GM23248 (cell line): ENCODE measurements around the gene PCGF2. TPM values are rescaled to one million over a fixed set of nuclear protein-coding genes. Genes with fewer than 3 reads are reported as not detected.

Source experiments
- DNase-seq: peaks from one replicate; pipeline ENCODE4 v3.0.0-alpha.2; 2015
- H2AFZ ChIP-seq: fragments of 200-600 bp; sonication (generic); 2 replicates; pipeline ENCODE4 v1.6.1; 2016; ENCODE audit warnings: antibody characterized with exemption
- H3F3A ChIP-seq: fragments of 200-600 bp; sonication (generic); 2 replicates; pipeline ENCODE4 v1.6.1; 2016; ENCODE audit warnings: mild to moderate bottlenecking, antibody characterized with exemption, mixed run types; ENCODE audit not compliant: insufficient read depth
- H3K27ac ChIP-seq: fragments of 200-600 bp; sonication (generic); 2 replicates; pipeline ENCODE4 v1.5.1; 2016; ENCODE audit warnings: mild to moderate bottlenecking
- H3K27me3 ChIP-seq: fragments of 200-600 bp; sonication (generic); replicated peaks from 2 replicates; pipeline ENCODE4 v1.6.1; 2016; ENCODE audit warnings: mild to moderate bottlenecking; ENCODE audit not compliant: insufficient read depth
- H3K36me3 ChIP-seq: fragments of 200-600 bp; sonication (generic); 2 replicates; pipeline ENCODE4 v1.6.1; 2016; ENCODE audit warnings: low read depth, mild to moderate bottlenecking
- H3K4me1 ChIP-seq: fragments of 200-600 bp; sonication (generic); 2 replicates; pipeline ENCODE4 v1.6.1; 2016; ENCODE audit warnings: mild to moderate bottlenecking; ENCODE audit not compliant: insufficient read depth
- H3K4me2 ChIP-seq: fragments of 200-600 bp; sonication (generic); one replicate; pipeline ENCODE4 v1.6.1; 2016; ENCODE audit warnings: mild to moderate bottlenecking; ENCODE audit not compliant: unreplicated experiment
- H3K4me3 ChIP-seq: fragments of 200-600 bp; sonication (generic); 2 replicates; pipeline ENCODE4 v1.5.1; 2016; ENCODE audit warnings: mild to moderate bottlenecking
- H3K79me2 ChIP-seq: fragments of 200-600 bp; sonication (generic); 2 replicates; pipeline ENCODE4 v1.6.1; 2016; ENCODE audit warnings: mild to moderate bottlenecking; ENCODE audit not compliant: insufficient read depth
- H3K9ac ChIP-seq: fragments of 200-600 bp; sonication (generic); 2 replicates; pipeline ENCODE4 v1.6.1; 2016; ENCODE audit warnings: mild to moderate bottlenecking
- H3K9me2 ChIP-seq: fragments of 200-600 bp; sonication (generic); 2 replicates; pipeline ENCODE4 v1.6.1; 2016; ENCODE audit warnings: mixed run types, mild to moderate bottlenecking, moderate library complexity; ENCODE audit not compliant: insufficient read depth
- H3K9me3 ChIP-seq: fragments of 200-600 bp; sonication (generic); one replicate; pipeline ENCODE4 v1.6.1; 2017; ENCODE audit warnings: low read depth
- H4K20me1 ChIP-seq: fragments of 200-600 bp; sonication (generic); 2 replicates; pipeline ENCODE4 v1.6.0; 2016; ENCODE audit not compliant: insufficient read depth
- EZH2 ChIP-seq: fragments of 200-600 bp; sonication (generic); IDR thresholded peaks from 2 replicates; pipeline ENCODE4 v1.6.1; 2018; ENCODE audit warnings: antibody characterized with exemption, mild to moderate bottlenecking; ENCODE audit not compliant: insufficient read depth, poor library complexity, severe bottlenecking
- EZH2phosphoT487 ChIP-seq: fragments of 200-600 bp; sonication (generic); IDR thresholded peaks from 2 replicates; pipeline ENCODE4 v1.6.1; 2018; ENCODE audit warnings: antibody characterized with exemption, moderate library complexity, mild to moderate bottlenecking, low read depth; ENCODE audit not compliant: insufficient read depth
- WGBS, 2 experiments: methylation state at CpG; one replicate each; pipeline ENCODE4 v1.1.6; 2015 to 2017; ENCODE audit warnings: low lambda C conversion rate in 2 of 2, low coverage in 1 of 2; ENCODE audit errors: missing lambda C conversion rate in 2 of 2; 5-methylcytosine and 5-hydroxymethylcytosine counted together
- in situ Hi-C: fragments of 300-500 bp; cut with MboI; formaldehyde crosslinking; loops from 2 replicates; pipeline ENCODE4 v1.15.0; 2020
- polyA plus RNA-seq: library from polyadenylated mRNA; unstranded; fragments of >200 nt; fragmentation: Nextera tagmentation; extraction: Ambion mirVana; gene quantifications from 2 replicates; pipeline ENCODE4 v1.2.1, GENCODE V29; 2016
- total RNA-seq: library from RNA; depleted of rRNA; stranded (reverse); fragments of >200 nt; shearing (Covaris generic); gene quantifications from 2 replicates; pipeline ENCODE4 v1.2.3, GENCODE V29; 2014

The PCGF2 gene
- total and polyA plus RNA-seq, 2 experiments from 2014 or later = 3.8 to 4.6 TPM

DNA sequence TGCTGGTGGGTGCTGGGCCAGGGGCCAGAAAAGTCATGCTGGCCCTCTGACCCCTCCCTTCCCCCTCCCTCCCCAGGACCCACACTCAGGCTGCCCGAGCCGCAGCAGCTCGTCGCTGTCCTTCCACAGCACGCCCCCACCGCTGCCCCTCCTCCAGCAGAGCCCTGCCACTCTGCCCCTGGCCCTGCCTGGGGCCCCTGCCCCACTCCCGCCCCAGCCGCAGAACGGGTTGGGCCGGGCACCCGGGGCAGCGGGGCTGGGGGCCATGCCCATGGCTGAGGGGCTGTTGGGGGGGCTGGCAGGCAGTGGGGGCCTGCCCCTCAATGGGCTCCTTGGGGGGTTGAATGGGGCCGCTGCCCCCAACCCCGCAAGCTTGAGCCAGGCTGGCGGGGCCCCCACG is 26.3 kb downstream of the PCGF2 start:
- H2AFZ ChIP-seq = no peak overlapping the region
- H3K4me3 ChIP-seq = no peak overlapping the region
- no peak overlapping the region for H3K4me2 ChIP-seq
- H4K20me1 ChIP-seq = no peaks in the 10 kb centered on the region
- no peaks in the 10 kb centered on the region for H3K9me2 ChIP-seq
- no peaks in the 10 kb centered on the region; the same call in 1 of the 2 replicates for H3K36me3 ChIP-seq
- H3K79me2 ChIP-seq = no peaks in the 10 kb centered on the region
- in situ Hi-C loops = no loop called here
- TF ChIP-seq EZH2phosphoT487 = no peak
- TF ChIP-seq EZH2 = no peak
- 0 out of 2 replicates have a peak, but pooled peaks cover 2% of the 10 kb centered on the region for H3F3A ChIP-seq
- H3K27me3 ChIP-seq = no peaks in the 10 kb centered on the region
- no peaks in the 10 kb centered on the region for H3K4me1 ChIP-seq
- H3K9ac ChIP-seq = no peak overlapping the region
- H3K27ac ChIP-seq = no peak overlapping the region
- no peak for DNase-seq
- H3K9me3 ChIP-seq = no peaks in the 10 kb centered on the region
- WGBS, 2 experiments = 93 to 95% methylated on average over 3 to 16 of the region's 16 CpGs

DNA sequence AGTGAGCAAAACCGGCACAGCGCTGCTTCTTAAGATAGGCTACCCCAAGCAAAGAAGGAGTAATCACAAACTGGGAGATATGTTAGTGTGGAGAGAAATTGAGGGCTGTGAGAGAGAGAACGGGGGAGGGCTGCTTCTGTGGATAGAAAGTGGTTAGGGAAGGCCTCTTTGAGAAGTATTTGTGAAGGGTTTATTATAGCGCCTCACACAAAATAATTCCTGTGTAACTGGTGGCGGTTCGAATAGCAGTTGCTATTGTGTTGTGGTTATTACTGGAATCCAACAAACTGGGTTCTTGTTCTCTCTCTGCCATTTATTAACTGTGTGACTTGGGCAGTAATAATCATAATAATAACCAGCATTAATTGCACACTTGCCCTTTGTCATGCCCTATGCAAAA is 27.2 kb downstream of the PCGF2 start:
- no peaks in the 10 kb centered on the region for H3K9me2 ChIP-seq
- no peak overlapping the region for H2AFZ ChIP-seq
- no peak overlapping the region for H3K9ac ChIP-seq
- no peak overlapping the region for H3K27ac ChIP-seq
- 91% methylated on average over 6 of the region's 6 CpGs for WGBS, 2 experiments
- TF ChIP-seq EZH2 (no peak), EZH2phosphoT487 (no peak)
- no peak overlapping the region for H3K4me3 ChIP-seq
- no peaks in the 10 kb centered on the region for H3K79me2 ChIP-seq
- H3K9me3 ChIP-seq = no peaks in the 10 kb centered on the region
- no peaks in the 10 kb centered on the region for H3K4me1 ChIP-seq
- DNase-seq = no peak
- H3K36me3 ChIP-seq = no peaks in the 10 kb centered on the region; the same call in 1 of the 2 replicates
- no peak overlapping the region for H3K4me2 ChIP-seq
- in situ Hi-C loops = no loop called here
- H3K27me3 ChIP-seq = no peaks in the 10 kb centered on the region
- H4K20me1 ChIP-seq = no peaks in the 10 kb centered on the region
- H3F3A ChIP-seq = no peaks in the 10 kb centered on the region

- in situ Hi-C loops = no loop called here
- WGBS, 2 experiments = 81 to 82% methylated on average over 28 to 39 of the region's 39 CpGs
- H3K79me2 ChIP-seq = no peaks in the 10 kb centered on the region
- no peaks in the 10 kb centered on the region for H3K9me3 ChIP-seq
- H3F3A ChIP-seq = no peaks in the 10 kb centered on the region
- no peaks in the 10 kb centered on the region for H3K4me1 ChIP-seq
- H4K20me1 ChIP-seq = no peaks in the 10 kb centered on the region
- H3K27ac ChIP-seq = no peak overlapping the region
- TF ChIP-seq EZH2 = no peak
- no peak for TF ChIP-seq EZH2phosphoT487
- H3K36me3 ChIP-seq = no peaks in the 10 kb centered on the region; the same call in 1 of the 2 replicates
- no peak overlapping the region for H3K4me3 ChIP-seq
- no peak overlapping the region for H3K9ac ChIP-seq
- no peak for DNase-seq
- H3K27me3 ChIP-seq = no peaks in the 10 kb centered on the region
- no peak overlapping the region for H3K4me2 ChIP-seq
- H2AFZ ChIP-seq = no peak overlapping the region
- H3K9me2 ChIP-seq = no peaks in the 10 kb centered on the region
These were observed 28.0 kb downstream of the PCGF2 start for GRCh38 chr17:38719943-38720641.

DNA sequence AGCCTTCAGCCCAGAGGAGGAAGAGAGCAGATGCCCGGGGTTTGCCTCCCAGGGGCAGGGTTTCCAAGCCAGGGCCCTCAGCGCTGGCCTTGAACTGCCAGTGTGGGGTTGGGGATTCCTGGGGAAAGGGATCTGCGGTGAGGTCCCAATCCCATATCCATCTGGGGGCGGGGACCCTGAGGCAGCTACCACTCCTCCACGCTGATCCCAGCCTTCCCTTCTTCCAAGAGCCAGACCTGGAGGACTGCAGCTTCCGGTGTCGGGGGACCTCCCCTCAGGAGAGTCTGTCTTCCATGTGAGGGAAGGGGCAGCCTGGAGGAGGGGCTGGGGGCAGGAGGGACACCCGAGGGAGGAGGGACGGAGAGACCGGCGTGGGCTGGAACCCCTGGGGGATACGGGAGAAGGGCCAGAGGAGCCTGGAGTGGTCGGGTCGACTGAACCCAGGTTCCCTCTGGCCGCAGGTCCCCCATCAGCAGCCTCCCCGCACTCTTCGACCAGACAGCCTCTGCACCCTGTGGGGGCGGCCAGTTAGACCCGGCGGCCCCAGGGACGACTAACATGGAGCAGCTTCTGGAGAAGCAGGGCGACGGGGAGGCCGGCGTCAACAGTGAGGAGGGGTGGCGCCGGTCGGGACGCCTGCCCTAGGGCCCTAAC is 28.7 kb downstream of the PCGF2 start:
- Histone ChIP-seq H3K79me2 (no peaks in the 10 kb centered on the region), H3K36me3 (no peaks in the 10 kb centered on the region; the same call in 1 of the 2 replicates), H3F3A (no peaks in the 10 kb centered on the region), H4K20me1 (no peaks in the 10 kb centered on the region), H3K4me1 (no peaks in the 10 kb centered on the region), H3K9me2 (no peaks in the 10 kb centered on the region), H3K27ac (no peak overlapping the region), H3K4me3 (no peak overlapping the region), H3K27me3 (no peaks in the 10 kb centered on the region), H3K4me2 (no peak overlapping the region), H2AFZ (no peak overlapping the region), H3K9me3 (no peaks in the 10 kb centered on the region), H3K9ac (no peak overlapping the region)
- TF ChIP-seq EZH2 (no peak), EZH2phosphoT487 (no peak)
- DNase-seq = no peak
- WGBS, 2 experiments = 89 to 94% methylated on average over 19 to 28 of the region's 29 CpGs
- in situ Hi-C loops = no loop called here
